ENCODE measurements around the gene KRABD2.

The KRABD2 gene

DNA sequence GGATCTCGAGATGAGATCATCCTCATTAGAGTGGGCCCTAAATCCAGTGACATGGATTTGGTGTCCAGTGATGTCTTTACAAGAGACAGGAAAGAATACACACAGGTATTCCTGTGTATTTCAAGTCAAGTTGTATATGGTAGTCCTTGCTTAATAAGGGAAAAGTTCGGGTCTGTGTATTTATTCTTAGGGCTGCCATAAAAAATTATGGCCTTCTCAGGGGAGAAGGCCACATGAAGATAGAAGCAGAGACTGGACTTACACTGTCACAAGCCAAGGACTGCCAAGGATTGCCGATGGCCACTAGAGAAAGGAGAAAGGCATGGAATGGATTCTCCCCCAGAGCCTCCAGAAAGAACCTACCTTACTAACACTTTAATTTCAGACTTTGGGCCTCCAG, 8.3 kb downstream of the KRABD2 start:
- POLR2A ChIA-PET (ENCODE audit: low non-redundant PET) = no interaction called here
- no TSS peak for BruUV-seq (replicated peaks)
- no peak for DNase-seq (ENCODE audit: low spot score)
- Histone ChIP-seq H3K27me3 (replicated peaks; ENCODE audit: insufficient read depth, low read depth, low read length, poor library complexity) (no peaks in the 10 kb centered on the region), H3K9me3 (ENCODE audit: low read depth, low read length, poor library complexity, severe bottlenecking) (no peaks in the 10 kb centered on the region), H3K36me3 (ENCODE audit: insufficient read depth, low read length, poor library complexity, severe bottlenecking) (peaks cover 30% of the 10 kb centered on the region), H3K27ac (ENCODE audit: low read depth, low read length, poor library complexity, severe bottlenecking) (no peak overlapping the region), H3K4me3 (ENCODE audit: low read depth, low read length, poor library complexity, severe bottlenecking) (no peak overlapping the region), H3K4me1 (ENCODE audit: insufficient read depth, low read length, poor library complexity, severe bottlenecking) (no peaks in the 10 kb centered on the region)
- intact Hi-C loops (cut with micrococcal nuclease; ENCODE audit: unreplicated experiment) = no loop called here
- TF ChIP-seq, protein P1, sequence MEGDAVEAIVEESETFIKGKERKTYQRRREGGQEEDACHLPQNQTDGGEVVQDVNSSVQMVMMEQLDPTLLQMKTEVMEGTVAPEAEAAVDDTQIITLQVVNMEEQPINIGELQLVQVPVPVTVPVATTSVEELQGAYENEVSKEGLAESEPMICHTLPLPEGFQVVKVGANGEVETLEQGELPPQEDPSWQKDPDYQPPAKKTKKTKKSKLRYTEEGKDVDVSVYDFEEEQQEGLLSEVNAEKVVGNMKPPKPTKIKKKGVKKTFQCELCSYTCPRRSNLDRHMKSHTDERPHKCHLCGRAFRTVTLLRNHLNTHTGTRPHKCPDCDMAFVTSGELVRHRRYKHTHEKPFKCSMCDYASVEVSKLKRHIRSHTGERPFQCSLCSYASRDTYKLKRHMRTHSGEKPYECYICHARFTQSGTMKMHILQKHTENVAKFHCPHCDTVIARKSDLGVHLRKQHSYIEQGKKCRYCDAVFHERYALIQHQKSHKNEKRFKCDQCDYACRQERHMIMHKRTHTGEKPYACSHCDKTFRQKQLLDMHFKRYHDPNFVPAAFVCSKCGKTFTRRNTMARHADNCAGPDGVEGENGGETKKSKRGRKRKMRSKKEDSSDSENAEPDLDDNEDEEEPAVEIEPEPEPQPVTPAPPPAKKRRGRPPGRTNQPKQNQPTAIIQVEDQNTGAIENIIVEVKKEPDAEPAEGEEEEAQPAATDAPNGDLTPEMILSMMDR (conservative IDR thresholded peaks at IDR 0.05; ENCODE audit: low read depth, low read length) = no peak
- no peak for TF ChIP-seq EZH2 (IDR thresholded peaks at IDR 0.05; ENCODE audit: borderline replicate concordance, low read depth, low read length, poor library complexity, severe bottlenecking)
- CTCF ChIA-PET = no interaction called here

DNA sequence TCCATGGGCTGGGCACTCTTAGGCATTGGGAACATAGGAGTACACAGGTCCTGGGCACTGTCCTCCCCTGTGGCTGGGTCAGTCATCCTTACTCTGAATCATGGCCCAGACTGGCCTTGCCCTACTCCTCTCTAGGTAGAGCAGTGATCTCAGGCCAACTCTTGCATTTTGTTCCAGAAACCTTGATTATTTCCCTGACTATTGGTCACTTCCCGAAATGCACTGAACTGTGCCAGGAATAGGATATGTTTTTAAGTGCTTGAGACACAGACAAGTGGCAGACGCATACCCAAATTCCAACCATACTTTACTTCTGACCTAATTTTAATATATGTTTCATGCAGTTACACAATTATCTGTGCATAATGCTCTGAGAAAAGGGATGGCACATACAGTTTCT, 10.3 kb downstream of the KRABD2 start:
- ChIA-PET CTCF (no interaction called here), POLR2A (ENCODE audit: low non-redundant PET) (no interaction called here)
- BruUV-seq (replicated peaks) = no TSS peak
- Histone ChIP-seq H3K4me3 (ENCODE audit: low read depth, low read length, poor library complexity, severe bottlenecking) (no peak overlapping the region), H3K27me3 (replicated peaks; ENCODE audit: insufficient read depth, low read depth, low read length, poor library complexity) (no peaks in the 10 kb centered on the region), H3K9me3 (ENCODE audit: low read depth, low read length, poor library complexity, severe bottlenecking) (no peaks in the 10 kb centered on the region), H3K36me3 (ENCODE audit: insufficient read depth, low read length, poor library complexity, severe bottlenecking) (peaks cover 25% of the 10 kb centered on the region), H3K4me1 (ENCODE audit: insufficient read depth, low read length, poor library complexity, severe bottlenecking) (peaks cover 4% of the 10 kb centered on the region), H3K27ac (ENCODE audit: low read depth, low read length, poor library complexity, severe bottlenecking) (no peak overlapping the region)
- intact Hi-C loops (cut with micrococcal nuclease; ENCODE audit: unreplicated experiment) = no loop called here
- DNase-seq (ENCODE audit: low spot score) = no peak
- TF ChIP-seq, protein P1 (conservative IDR thresholded peaks at IDR 0.05; ENCODE audit: low read depth, low read length) = no peak
- TF ChIP-seq EZH2 (IDR thresholded peaks at IDR 0.05; ENCODE audit: borderline replicate concordance, low read depth, low read length, poor library complexity, severe bottlenecking) = no peak

DNA sequence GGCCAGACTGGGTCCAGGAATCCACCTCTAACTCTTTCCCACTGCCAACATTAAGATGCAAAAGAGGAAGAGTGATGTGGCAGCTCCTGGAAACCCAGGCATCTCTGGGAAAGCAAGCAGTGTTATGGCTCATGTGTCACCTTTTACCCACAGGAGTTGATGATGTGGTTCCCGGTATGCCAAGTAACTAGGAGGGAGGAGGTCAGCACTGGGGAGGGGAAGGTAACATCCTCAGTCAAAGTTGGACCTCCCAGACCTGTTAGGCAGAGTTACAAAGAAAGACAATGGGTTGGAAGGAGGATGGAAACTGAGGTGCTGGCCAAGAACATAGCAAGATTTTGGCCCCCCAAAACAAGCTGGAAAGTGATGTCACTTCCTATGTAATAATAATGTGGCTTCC, 11.4 kb downstream of the KRABD2 start:
- no peak overlapping the region for H3K27ac ChIP-seq (ENCODE audit: low read depth, low read length, poor library complexity, severe bottlenecking)
- H3K27me3 ChIP-seq (replicated peaks; ENCODE audit: insufficient read depth, low read depth, low read length, poor library complexity) = no peaks in the 10 kb centered on the region
- no peak for DNase-seq (ENCODE audit: low spot score)
- no peak for TF ChIP-seq EZH2 (IDR thresholded peaks at IDR 0.05; ENCODE audit: borderline replicate concordance, low read depth, low read length, poor library complexity, severe bottlenecking)
- TF ChIP-seq, protein P1 (conservative IDR thresholded peaks at IDR 0.05; ENCODE audit: low read depth, low read length) = no peak
- H3K4me3 ChIP-seq (ENCODE audit: low read depth, low read length, poor library complexity, severe bottlenecking) = no peak overlapping the region
- peaks cover 21% of the 10 kb centered on the region for H3K36me3 ChIP-seq (ENCODE audit: insufficient read depth, low read length, poor library complexity, severe bottlenecking)
- ChIA-PET CTCF (no interaction called here), POLR2A (ENCODE audit: low non-redundant PET) (no interaction called here)
- peaks cover 15% of the 10 kb centered on the region for H3K4me1 ChIP-seq (ENCODE audit: insufficient read depth, low read length, poor library complexity, severe bottlenecking)
- intact Hi-C loops (cut with micrococcal nuclease; ENCODE audit: unreplicated experiment) = no loop called here
- no TSS peak for BruUV-seq (replicated peaks)
- H3K9me3 ChIP-seq (ENCODE audit: low read depth, low read length, poor library complexity, severe bottlenecking) = no peaks in the 10 kb centered on the region
